AG04450 (cell line): ENCODE data around the gene RPTOR. TPM values are rescaled to one million over a fixed set of nuclear protein-coding genes. Genes with fewer than 3 reads are reported as not detected.
"Not testable (repeated sequence)": the region's sequence is repeated elsewhere in the genome, so short reads cannot be mapped to it uniquely, and the experiment has no call there.

ENCODE experiments used
- CTCF ChIA-PET: fragments of 300-600, 350-600 bp; formaldehyde crosslinking; extraction: SDS; loops from one replicate; lab custom pipeline; 2022; ENCODE audit warnings: antibody characterized with exemption, inconsistent platforms; lab: Charles Lee
- POLR2A ChIA-PET: fragments of 350-600 bp; formaldehyde crosslinking; extraction: SDS; loops from one replicate; lab custom pipeline; 2021; ENCODE audit warnings: antibody characterized with exemption, inconsistent platforms; lab: Yijun Ruan, JAX
- DNase-seq: peaks from one replicate; pipeline ENCODE4 v3.0.0-alpha.2; 2011; ENCODE audit warnings: low read depth, low spot score
- H3K27ac ChIP-seq: one replicate; pipeline ENCODE4 v1.5.1; 2012; ENCODE audit warnings: low read depth, low read length, control low read depth
- H3K27me3 ChIP-seq: one replicate; pipeline ENCODE4 v1.6.0; 2012; ENCODE audit warnings: low read length; ENCODE audit not compliant: control insufficient read depth, insufficient read depth
- H3K4me3 ChIP-seq: 2 replicates; pipeline ENCODE4 v1.5.1; 2011; ENCODE audit warnings: mild to moderate bottlenecking, low read depth, low read length, control low read depth
- H3K9me3 ChIP-seq: 2 replicates; pipeline ENCODE4 v1.5.1; 2012; ENCODE audit warnings: low read length; ENCODE audit not compliant: control insufficient read depth, insufficient read depth
- CTCF ChIP-seq: IDR thresholded peaks from 2 replicates; pipeline ENCODE4 v1.5.1; 2011; ENCODE audit warnings: low read depth, low read length, control low read depth, inconsistent platforms
- polyA plus RNA-seq: library from polyadenylated mRNA; depleted of rRNA; stranded (reverse); fragments of >200 nt; gene quantifications from 2 replicates; pipeline ENCODE4 v1.2.3, GENCODE V29; 2011

Gene RPTOR
- polyA plus RNA-seq, 1 experiment = 6.2 TPM

GRCh38 chr17:80874866-80875445, 330.3 kb downstream of the RPTOR start:
- DNase-seq = no peak
- H3K9me3 ChIP-seq = no peaks in the 10 kb centered on the region; the same call in 1 of the 2 replicates
- TF ChIP-seq CTCF = no peak
- POLR2A ChIA-PET = no interaction called here
- no peak overlapping the region for H3K4me3 ChIP-seq
- H3K27ac ChIP-seq = no peak overlapping the region
- H3K27me3 ChIP-seq = no peaks in the 10 kb centered on the region
- CTCF ChIA-PET = no interaction called here

- POLR2A ChIA-PET, DNase-seq, H3K27ac ChIP-seq, H3K9me3 ChIP-seq, CTCF ChIA-PET, H3K4me3 ChIP-seq, H3K27me3 ChIP-seq: not testable (repeated sequence)
Measured at GRCh38 chr17:80875480-80875995, 330.9 kb downstream of the RPTOR start.

GRCh38 chr17:80876456-80876949, 331.9 kb downstream of the RPTOR start:
- H3K27me3 ChIP-seq, POLR2A ChIA-PET, DNase-seq, CTCF ChIA-PET, H3K4me3 ChIP-seq, H3K9me3 ChIP-seq, H3K27ac ChIP-seq: not testable (repeated sequence)

- H3K27ac ChIP-seq = no peak overlapping the region
- TF ChIP-seq CTCF = no peak
- no peak for DNase-seq
- ChIA-PET POLR2A (no interaction called here), CTCF (interaction anchor here (1.0 kb wide), 1 partner anchor 11 kb away, joined by 3 read pairs; no protein-coding TSS in a partner anchor)
- H3K9me3 ChIP-seq = no peaks in the 10 kb centered on the region; the same call in 1 of the 2 replicates
- H3K4me3 ChIP-seq = no peak overlapping the region
- H3K27me3 ChIP-seq = no peaks in the 10 kb centered on the region
Measured at GRCh38 chr17:80876950-80877728, 332.5 kb downstream of the RPTOR start.

- ChIA-PET POLR2A (no interaction called here), CTCF (interaction anchor here (1.0 kb wide), 1 partner anchor 12 kb away, joined by 3 read pairs; no protein-coding TSS in a partner anchor)
- no peak overlapping the region for H3K27ac ChIP-seq
- no peak for DNase-seq
- H3K27me3 ChIP-seq = no peaks in the 10 kb centered on the region
- no peak for TF ChIP-seq CTCF
- no peaks in the 10 kb centered on the region; the same call in 1 of the 2 replicates for H3K9me3 ChIP-seq
- no peak overlapping the region for H3K4me3 ChIP-seq
Measured at GRCh38 chr17:80877729-80878303, 333.2 kb downstream of the RPTOR start.
